Ascending aorta (tissue), 2 donors: ENCODE data around the gene RESP18. TPM values are rescaled to one million over a fixed set of nuclear protein-coding genes. Genes with fewer than 3 reads are reported as not detected.
"Not testable (repeated sequence)": the region's sequence is repeated elsewhere in the genome, so short reads cannot be mapped to it uniquely, and the experiment has no call there.

Experiments
- DNase-seq, 2 donors: peaks; one replicate each; pipeline ENCODE4 v3.0.0-alpha.2; 2019; ENCODE audit warnings: low spot score in 2 of 2
- H3K27ac ChIP-seq, 2 donors: fragments of 200-600 bp; sonication (generic); one replicate each; pipeline ENCODE4 v1.5.1; 2016 to 2017; ENCODE audit warnings: mild to moderate bottlenecking in 1 of 2
- H3K27me3 ChIP-seq: fragments of 200-600 bp; sonication (generic); one replicate; pipeline ENCODE4 v1.5.1; 2017
- H3K36me3 ChIP-seq, 2 donors: fragments of 200-600 bp; sonication (generic); one replicate each; pipeline ENCODE4 v1.5.1; 2016
- H3K4me1 ChIP-seq, 2 donors: fragments of 200-600 bp; sonication (generic); one replicate each; pipeline ENCODE4 v1.5.1; 2016 to 2017; ENCODE audit warnings: mild to moderate bottlenecking in 1 of 2
- H3K4me3 ChIP-seq, 2 donors: fragments of 200-600 bp; sonication (generic); one replicate each; pipeline ENCODE4 v1.5.1; 2016 to 2017; ENCODE audit warnings: mild to moderate bottlenecking in 1 of 2
- H3K9me3 ChIP-seq, 2 donors: fragments of 200-600 bp; sonication (generic); one replicate each; pipeline ENCODE4 v1.5.1; 2016
- intact Hi-C: fragments of 100-400 bp; cut with DNase I; formaldehyde crosslinking; loops from one replicate; pipeline ENCODE4 v1.15.1; 2023
- total RNA-seq: library from RNA; depleted of rRNA; stranded (reverse); fragments of >200 nt; gene quantifications from one replicate; pipeline ENCODE4 v1.1.0, GENCODE V29; 2016
- TF ChIP-seq, protein P1 (sequence below), 3 experiments: fragments of 200-600 bp in 2 of 3; fragments of 450-650 bp in 1 of 3; sonication (generic) in 2 of 3; IDR thresholded peaks; one replicate each; pipeline ENCODE4 v1.5.1; 2016 to 2019; ENCODE audit warnings: antibody characterized with exemption in 3 of 3, mild to moderate bottlenecking in 1 of 3, moderate library complexity in 1 of 3

Gene RESP18
- total RNA-seq, 1 donor from 2014 or later = not detected

DNA sequence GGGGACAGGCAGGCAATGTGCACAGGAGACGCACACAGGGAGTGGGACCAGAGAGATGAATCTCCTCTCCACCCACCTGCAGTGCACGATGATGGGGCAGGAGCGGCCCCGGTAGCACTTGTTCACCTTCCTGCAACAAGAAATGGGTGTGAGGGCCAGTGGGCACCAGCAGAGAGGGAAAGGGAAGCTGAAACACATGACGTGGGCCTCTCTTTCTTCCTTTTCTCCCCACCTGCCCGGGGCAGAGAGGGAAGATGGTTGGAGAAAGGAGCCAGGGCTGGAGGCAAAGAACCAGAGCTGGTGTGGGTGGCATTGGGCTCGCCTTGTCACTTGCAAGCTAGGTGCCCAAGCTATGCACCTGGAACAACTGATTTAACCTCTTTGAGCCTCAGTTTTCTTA, 41.1 kb downstream of the RESP18 start:
- H3K27me3 ChIP-seq = no peaks in the 10 kb centered on the region
- no peak overlapping the region for H3K4me3 ChIP-seq
- H3K9me3 ChIP-seq = no peaks in the 10 kb centered on the region
- DNase-seq = peak in 1 of 2 donors; percentile 61
- H3K4me1 ChIP-seq = peaks cover 5 to 22% of the 10 kb centered on the region in 2 donors
- intact Hi-C loops = loop anchor here (5.0 to 10.0 kb wide), 2 partner anchors 96 to 243 kb away; partner anchors contain the start of gene DNPEP
- H3K36me3 ChIP-seq = peaks cover 0 to 3% of the 10 kb centered on the region in 2 donors
- no peak overlapping the region for H3K27ac ChIP-seq
- TF ChIP-seq, protein P1, sequence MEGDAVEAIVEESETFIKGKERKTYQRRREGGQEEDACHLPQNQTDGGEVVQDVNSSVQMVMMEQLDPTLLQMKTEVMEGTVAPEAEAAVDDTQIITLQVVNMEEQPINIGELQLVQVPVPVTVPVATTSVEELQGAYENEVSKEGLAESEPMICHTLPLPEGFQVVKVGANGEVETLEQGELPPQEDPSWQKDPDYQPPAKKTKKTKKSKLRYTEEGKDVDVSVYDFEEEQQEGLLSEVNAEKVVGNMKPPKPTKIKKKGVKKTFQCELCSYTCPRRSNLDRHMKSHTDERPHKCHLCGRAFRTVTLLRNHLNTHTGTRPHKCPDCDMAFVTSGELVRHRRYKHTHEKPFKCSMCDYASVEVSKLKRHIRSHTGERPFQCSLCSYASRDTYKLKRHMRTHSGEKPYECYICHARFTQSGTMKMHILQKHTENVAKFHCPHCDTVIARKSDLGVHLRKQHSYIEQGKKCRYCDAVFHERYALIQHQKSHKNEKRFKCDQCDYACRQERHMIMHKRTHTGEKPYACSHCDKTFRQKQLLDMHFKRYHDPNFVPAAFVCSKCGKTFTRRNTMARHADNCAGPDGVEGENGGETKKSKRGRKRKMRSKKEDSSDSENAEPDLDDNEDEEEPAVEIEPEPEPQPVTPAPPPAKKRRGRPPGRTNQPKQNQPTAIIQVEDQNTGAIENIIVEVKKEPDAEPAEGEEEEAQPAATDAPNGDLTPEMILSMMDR (IDR thresholded peaks at IDR 0.05) = no peak

DNA sequence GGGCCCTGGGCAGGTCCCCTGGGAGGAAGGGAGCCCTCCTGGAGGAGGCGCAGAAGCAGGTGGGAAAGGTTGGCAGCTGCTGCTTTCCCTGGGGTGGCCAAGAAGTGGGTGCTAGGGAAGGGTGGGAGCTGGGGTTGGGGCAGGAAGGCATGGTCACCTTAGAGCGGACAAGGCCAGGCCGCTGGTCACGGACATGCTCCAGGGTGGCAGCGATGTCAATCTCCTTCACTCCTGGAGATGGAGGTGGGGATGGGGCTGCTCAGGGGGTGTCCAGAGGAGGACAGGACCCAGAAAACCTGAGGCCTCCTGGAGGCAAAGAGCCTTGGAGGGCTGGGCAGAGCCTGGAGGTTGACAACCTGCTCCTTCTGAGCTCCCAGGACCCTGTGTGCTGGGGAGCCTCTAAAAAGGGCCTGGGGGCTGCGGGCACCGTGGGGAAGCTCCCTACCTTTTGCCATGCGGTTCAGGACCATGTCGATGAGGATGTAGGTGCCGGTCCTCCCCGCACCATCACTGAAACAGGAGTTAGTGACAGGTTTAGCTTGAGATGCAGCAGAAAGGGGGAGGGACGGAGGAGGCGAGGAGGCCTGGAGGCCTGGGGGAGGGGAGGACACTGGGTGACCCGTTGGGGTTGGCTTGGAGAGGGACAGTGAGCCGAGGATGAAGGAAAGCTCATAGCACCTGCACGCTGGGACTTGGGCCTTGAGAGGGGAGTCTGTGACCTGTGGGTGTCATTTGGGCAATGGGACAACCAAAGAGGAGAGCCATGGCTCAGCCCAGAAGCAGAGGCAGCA, 42.0 kb downstream of the RESP18 start:
- intact Hi-C loops = loop anchor here (5.0 to 10.0 kb wide), 2 partner anchors 97 to 244 kb away; partner anchors contain the start of gene DNPEP
- TF ChIP-seq, protein P1 (IDR thresholded peaks at IDR 0.05) = no peak
- H3K36me3 ChIP-seq = peaks cover 2 to 3% of the 10 kb centered on the region in 2 donors
- H3K4me3 ChIP-seq = no peak overlapping the region
- no peaks in the 10 kb centered on the region for H3K9me3 ChIP-seq
- H3K4me1 ChIP-seq = peaks cover 5 to 25% of the 10 kb centered on the region in 2 donors
- no peaks in the 10 kb centered on the region for H3K27me3 ChIP-seq
- peak overlapping the region; percentile 69 to 71 for H3K27ac ChIP-seq
- DNase-seq = peak in 1 of 2 donors; percentile 56

DNA sequence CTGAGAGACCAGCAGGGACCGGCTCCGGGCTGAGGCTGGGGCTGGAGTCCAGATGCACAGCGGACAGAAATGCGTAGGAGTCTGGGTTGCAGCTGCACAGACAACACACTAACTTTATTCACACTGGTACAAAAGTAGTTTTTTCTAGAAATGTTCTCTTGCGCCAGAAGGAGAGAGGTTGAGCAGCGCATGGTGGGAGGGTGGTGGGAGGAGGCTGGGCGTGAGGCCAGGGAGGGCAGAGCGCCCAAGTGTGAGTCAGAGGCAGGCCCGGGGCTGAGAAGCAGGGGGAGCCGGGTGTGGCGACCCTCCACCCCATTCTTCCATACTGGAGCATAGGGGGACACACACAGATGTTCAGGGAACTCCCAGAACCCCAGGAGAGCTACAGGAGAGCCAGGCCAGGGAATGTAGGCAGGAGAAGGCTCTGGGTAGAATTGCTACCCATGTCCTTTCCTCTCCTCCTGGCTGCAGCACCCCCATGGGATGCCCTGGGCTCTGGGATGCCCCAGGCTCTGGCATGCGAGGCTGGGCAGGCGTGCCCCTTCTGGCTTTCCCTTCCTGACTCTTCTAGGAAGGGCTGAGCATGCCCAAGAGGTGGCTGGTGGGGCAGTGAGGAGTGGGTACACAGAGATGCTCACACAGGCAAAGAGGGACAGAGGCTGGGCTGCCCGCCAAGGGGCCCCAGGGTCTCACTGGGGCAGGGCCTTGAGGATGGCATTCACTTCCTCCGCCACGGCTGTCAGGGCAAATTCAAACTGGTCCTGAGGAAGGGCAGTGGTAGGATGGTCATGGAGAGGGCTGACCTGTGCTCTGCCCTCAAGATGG, 42.8 kb downstream of the RESP18 start:
- Histone ChIP-seq H3K27me3 (no peaks in the 10 kb centered on the region), H3K4me3 (peak overlapping the region in 1 of 2 donors; percentile 33), H3K4me1 (peaks cover 5 to 22% of the 10 kb centered on the region in 2 donors), H3K36me3 (peaks cover 9 to 10% of the 10 kb centered on the region in 2 donors), H3K9me3 (no peaks in the 10 kb centered on the region), H3K27ac (peak overlapping the region; percentile 69 to 71)
- peak in 1 of 2 donors; percentile 90 for DNase-seq
- TF ChIP-seq, protein P1 (IDR thresholded peaks at IDR 0.05) = no peak
- intact Hi-C loops = loop anchor here (1.0 to 10.0 kb wide), 3 partner anchors 10 to 245 kb away; partner anchors contain the start of genes DNAJB2 and DNPEP

DNA sequence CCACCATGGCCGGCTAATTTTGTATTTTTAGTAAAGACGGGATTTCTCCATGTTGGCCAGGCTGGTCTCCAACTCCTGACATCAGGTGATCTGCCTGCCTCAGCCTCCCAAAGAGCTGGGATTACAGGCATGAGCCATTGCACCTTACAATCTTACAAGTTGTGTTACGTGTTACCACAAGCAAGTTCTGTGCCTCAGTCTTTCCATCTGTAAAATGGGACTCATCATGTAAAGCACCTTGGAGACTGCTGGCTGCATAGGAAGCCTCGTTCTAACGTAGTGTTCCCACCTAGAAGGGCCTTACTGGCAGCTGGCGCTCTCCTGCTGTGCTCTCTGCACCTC, 43.4 kb downstream of the RESP18 start:
- H3K27ac ChIP-seq = peak overlapping the region; percentile 69 to 71
- peaks cover 13 to 16% of the 10 kb centered on the region in 2 donors for H3K36me3 ChIP-seq
- no peaks in the 10 kb centered on the region for H3K9me3 ChIP-seq
- peak overlapping the region in 1 of 2 donors; percentile 33 for H3K4me3 ChIP-seq
- no peaks in the 10 kb centered on the region for H3K27me3 ChIP-seq
- TF ChIP-seq, protein P1 (IDR thresholded peaks at IDR 0.05) = no peak
- intact Hi-C loops = loop anchor here (1.0 kb wide), 1 partner anchor 10 kb away; the partner anchor contains the start of gene DNAJB2
- peaks cover 5 to 18% of the 10 kb centered on the region in 2 donors for H3K4me1 ChIP-seq
- no peak for DNase-seq

DNA sequence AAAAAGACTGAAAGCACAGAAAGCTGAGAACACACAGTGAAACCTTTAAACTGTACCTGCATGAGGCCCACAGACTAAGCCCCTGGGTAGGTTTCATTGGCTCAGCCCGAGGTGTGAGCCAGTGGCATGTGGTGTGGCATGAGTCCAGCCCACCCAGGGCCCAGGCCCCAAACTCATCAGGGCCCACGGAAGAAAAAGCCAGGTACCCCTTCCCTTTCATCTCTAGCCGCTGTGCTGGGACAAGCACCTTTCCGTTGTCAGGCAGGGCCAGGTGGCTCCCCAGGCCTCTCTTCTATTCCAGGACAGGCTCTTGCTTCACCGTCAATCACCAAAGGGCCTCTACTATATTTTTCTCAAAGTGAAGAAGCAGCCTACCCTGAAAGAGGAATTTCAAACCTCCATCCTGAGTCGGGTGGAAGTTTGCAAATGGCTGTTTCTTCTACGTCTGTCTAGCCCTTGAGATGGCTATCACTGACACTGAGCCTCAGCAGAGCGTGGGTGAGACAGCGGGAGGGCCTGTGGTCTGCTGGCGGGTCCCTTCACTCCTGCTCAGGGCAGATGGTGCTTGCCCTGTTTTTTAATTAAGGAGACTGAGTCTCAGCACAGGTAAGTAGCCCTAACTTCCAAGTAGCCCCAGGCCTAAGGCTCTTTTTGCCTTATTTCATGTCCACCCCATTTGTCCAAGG, 44.8 kb downstream of the RESP18 start:
- H3K4me1 ChIP-seq = peaks cover 5 to 17% of the 10 kb centered on the region in 2 donors
- DNase-seq = no peak
- H3K4me3 ChIP-seq = no peak overlapping the region
- H3K27me3 ChIP-seq = no peaks in the 10 kb centered on the region
- TF ChIP-seq, protein P1 (IDR thresholded peaks at IDR 0.05) = no peak
- intact Hi-C loops = no loop called here
- H3K9me3 ChIP-seq = no peaks in the 10 kb centered on the region
- H3K36me3 ChIP-seq = peaks cover 25 to 30% of the 10 kb centered on the region in 2 donors
- H3K27ac ChIP-seq = peak overlapping the region in 1 of 2 donors; percentile 38

DNA sequence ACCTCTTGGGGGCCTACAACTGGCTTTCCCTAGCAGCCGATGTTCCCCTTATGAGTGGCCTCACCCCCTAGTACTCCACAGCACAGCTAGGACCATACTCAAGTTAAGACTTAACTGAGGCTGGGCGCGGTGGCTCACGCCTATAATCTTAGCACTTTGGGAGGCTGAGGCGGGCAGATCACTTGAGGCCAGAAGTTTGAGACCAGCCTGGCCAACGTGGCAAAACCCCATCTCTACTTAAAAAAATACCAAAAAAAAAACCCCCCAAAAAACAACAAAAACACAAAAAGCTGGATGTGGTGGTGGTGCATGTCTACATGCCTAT, 45.5 kb downstream of the RESP18 start:
- intact Hi-C loops, DNase-seq, H3K9me3 ChIP-seq, H3K27me3 ChIP-seq, H3K4me3 ChIP-seq: not testable (repeated sequence)
- Histone ChIP-seq H3K4me1 (peaks cover 5 to 17% of the 10 kb centered on the region in 2 donors), H3K36me3 (peaks cover 32 to 37% of the 10 kb centered on the region in 2 donors), H3K27ac (peak overlapping the region in 1 of 2 donors; percentile 53)
